ENCODE data around the gene ATP1A4. TPM values are rescaled to one million over a fixed set of nuclear protein-coding genes. Genes with fewer than 3 reads are reported as not detected.

ATP1A4 gene
- total and polyA plus RNA-seq, 9 of the 15 experiments (the other 6 are each of a cell fraction or from before 2014, with no cell fraction given): 0.07 TPM; not detected in 8

DNA sequence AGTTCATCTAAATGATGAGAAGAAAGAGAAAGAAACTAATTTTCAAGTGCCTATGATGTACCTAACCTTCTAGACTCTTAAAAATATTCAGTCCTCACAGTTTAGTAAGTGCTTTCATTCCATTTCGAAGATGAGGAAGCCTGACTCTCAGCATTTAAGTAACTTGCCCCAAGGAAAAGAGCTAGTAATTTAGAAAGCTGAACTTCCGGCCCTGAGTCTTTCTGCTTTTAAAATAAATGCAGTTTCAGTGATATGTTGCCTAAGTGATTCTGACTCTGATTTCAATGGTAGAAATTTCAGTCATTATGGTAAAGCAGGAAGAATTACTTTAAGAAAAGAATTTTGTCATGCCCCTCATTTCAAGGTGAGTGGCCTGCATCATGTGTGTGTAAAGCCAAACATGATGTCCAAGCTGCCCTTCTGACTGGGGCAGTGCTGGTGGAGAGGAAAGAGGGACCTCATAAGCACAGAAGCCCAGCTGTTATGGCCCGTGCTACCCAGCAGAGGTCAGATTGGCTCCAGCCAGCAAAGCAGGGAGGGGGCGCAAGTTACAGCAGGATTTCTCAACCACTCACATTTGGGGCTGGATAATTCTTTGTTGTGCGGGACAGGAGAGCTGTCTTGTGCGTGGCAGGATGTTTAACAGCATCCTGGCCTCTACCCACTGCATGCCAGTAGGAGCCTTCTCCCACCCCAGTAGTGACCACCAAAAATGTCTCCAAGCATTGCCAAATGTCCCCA is 10.7 kb downstream of the ATP1A4 start:
- WGBS (ENCODE audit: insufficient coverage, low coverage, missing lambda C conversion rate): 2% methylated on average over 6 of the region's 6 CpGs
- BruUV-seq (replicated peaks): no TSS peak
- intact Hi-C loops (cut with micrococcal nuclease) (loop anchor here (2.0 to 5.0 kb wide), 2 partner anchors 115 to 215 kb away; no protein-coding TSS in a partner anchor), in situ Hi-C loops (cut with MboI) (no loop called here)
- Histone ChIP-seq H2AFZ (ENCODE audit: low read depth, low read length) (no peak overlapping the region), H3K27ac (ENCODE audit: extremely low read depth, low read depth, low read length) (no peak overlapping the region), H3K4me2 (ENCODE audit: insufficient read depth, low read length) (no peak overlapping the region), H3K4me3 (no peak overlapping the region), H3K9me3 (replicated peaks; ENCODE audit: control insufficient read depth, insufficient read depth, low read depth, low read length) (no peaks in the 10 kb centered on the region), H3K27me3 (ENCODE audit: control insufficient read depth in 2 of 2, insufficient read depth in 2 of 2, low read length in 2 of 2) (peaks cover 9 to 34% of the 10 kb centered on the region in 2 experiments; a peak in 4 of 5 replicates), H3K79me2 (ENCODE audit: control insufficient read depth, insufficient read depth, low read length) (no peaks in the 10 kb centered on the region), H3K9ac (ENCODE audit: insufficient read depth in 1 of 2, low read depth in 2 of 2, low read length in 2 of 2) (no peak overlapping the region), H3K36me3 (ENCODE audit: control insufficient read depth, insufficient read depth, low read length) (no peaks in the 10 kb centered on the region), H3K4me1 (replicated peaks in 1 of 2; ENCODE audit: control insufficient read depth in 2 of 2, insufficient read depth in 2 of 2, low read length in 2 of 2) (peaks cover 0 to 9% of the 10 kb centered on the region in 2 experiments; a peak in 3 of 5 replicates), H4K20me1 (replicated peaks; ENCODE audit: control insufficient read depth, insufficient read depth, low read length) (no peaks in the 10 kb centered on the region), H3K9me1 (ENCODE audit: control insufficient read depth, insufficient read depth, low read length) (no peaks in the 10 kb centered on the region)
- ATAC-seq (peak; percentile 92), FAIRE-seq (peak; percentile 73), DNase-seq (ENCODE audit: extremely low read depth in 1 of 4, low spot score in 3 of 4) (peak in 3 of 4 experiments; percentile 24 to 45 (median 33))
- ChIA-PET CTCF (ENCODE audit: low intra/inter-chr PET ratio) (interaction anchor here (0.7 to 1.0 kb wide), 2 partner anchors 214 to 215 kb away, joined by 3 to 4 read pairs; no protein-coding TSS in a partner anchor), POLR2A (interaction anchor here (0.7 kb wide), 1 partner anchor 107 kb away, joined by 3 read pairs; no protein-coding TSS in a partner anchor)
- peak; percentile 45; the same call in 1 of the 2 replicates for TF ChIP-seq SMC3 (conservative IDR thresholded peaks at IDR 0.05; ENCODE audit: insufficient read depth, low read depth, low read length)
- TF ChIP-seq MAZ (CRISPR knock-in tag; conservative IDR thresholded peaks at IDR 0.05 in 1 of 2, IDR thresholded peaks at IDR 0.05 in 1 of 2): peak in 1 of 2 experiments; percentile 46; a peak in 1 of 4 replicates
- peak; percentile 14 to 62; a peak in 2 of 4 replicates for TF ChIP-seq RAD21 (CRISPR knock-in tag; conservative IDR thresholded peaks at IDR 0.05 in 1 of 2, IDR thresholded peaks at IDR 0.05 in 1 of 2)
- TF ChIP-seq, protein P1, sequence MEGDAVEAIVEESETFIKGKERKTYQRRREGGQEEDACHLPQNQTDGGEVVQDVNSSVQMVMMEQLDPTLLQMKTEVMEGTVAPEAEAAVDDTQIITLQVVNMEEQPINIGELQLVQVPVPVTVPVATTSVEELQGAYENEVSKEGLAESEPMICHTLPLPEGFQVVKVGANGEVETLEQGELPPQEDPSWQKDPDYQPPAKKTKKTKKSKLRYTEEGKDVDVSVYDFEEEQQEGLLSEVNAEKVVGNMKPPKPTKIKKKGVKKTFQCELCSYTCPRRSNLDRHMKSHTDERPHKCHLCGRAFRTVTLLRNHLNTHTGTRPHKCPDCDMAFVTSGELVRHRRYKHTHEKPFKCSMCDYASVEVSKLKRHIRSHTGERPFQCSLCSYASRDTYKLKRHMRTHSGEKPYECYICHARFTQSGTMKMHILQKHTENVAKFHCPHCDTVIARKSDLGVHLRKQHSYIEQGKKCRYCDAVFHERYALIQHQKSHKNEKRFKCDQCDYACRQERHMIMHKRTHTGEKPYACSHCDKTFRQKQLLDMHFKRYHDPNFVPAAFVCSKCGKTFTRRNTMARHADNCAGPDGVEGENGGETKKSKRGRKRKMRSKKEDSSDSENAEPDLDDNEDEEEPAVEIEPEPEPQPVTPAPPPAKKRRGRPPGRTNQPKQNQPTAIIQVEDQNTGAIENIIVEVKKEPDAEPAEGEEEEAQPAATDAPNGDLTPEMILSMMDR (IDR thresholded peaks at IDR 0.05 in 2 of 3, conservative IDR thresholded peaks at IDR 0.05 in 1 of 3; ENCODE audit: insufficient read depth in 2 of 3, low read depth in 1 of 3, low read length in 3 of 3): peak; percentile 55 to 89 (median 68)
- TF ChIP-seq CEBPB (tag; IDR thresholded peaks at IDR 0.05): peak; percentile 39; the same call in 1 of the 2 replicates
- TF ChIP-seq, protein P2, sequence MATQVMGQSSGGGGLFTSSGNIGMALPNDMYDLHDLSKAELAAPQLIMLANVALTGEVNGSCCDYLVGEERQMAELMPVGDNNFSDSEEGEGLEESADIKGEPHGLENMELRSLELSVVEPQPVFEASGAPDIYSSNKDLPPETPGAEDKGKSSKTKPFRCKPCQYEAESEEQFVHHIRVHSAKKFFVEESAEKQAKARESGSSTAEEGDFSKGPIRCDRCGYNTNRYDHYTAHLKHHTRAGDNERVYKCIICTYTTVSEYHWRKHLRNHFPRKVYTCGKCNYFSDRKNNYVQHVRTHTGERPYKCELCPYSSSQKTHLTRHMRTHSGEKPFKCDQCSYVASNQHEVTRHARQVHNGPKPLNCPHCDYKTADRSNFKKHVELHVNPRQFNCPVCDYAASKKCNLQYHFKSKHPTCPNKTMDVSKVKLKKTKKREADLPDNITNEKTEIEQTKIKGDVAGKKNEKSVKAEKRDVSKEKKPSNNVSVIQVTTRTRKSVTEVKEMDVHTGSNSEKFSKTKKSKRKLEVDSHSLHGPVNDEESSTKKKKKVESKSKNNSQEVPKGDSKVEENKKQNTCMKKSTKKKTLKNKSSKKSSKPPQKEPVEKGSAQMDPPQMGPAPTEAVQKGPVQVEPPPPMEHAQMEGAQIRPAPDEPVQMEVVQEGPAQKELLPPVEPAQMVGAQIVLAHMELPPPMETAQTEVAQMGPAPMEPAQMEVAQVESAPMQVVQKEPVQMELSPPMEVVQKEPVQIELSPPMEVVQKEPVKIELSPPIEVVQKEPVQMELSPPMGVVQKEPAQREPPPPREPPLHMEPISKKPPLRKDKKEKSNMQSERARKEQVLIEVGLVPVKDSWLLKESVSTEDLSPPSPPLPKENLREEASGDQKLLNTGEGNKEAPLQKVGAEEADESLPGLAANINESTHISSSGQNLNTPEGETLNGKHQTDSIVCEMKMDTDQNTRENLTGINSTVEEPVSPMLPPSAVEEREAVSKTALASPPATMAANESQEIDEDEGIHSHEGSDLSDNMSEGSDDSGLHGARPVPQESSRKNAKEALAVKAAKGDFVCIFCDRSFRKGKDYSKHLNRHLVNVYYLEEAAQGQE (IDR thresholded peaks at IDR 0.05; ENCODE audit: borderline replicate concordance): peak; percentile 43; the same call in 1 of the 2 replicates
- TF ChIP-seq, protein P2 (CRISPR knock-in tag; IDR thresholded peaks at IDR 0.05; ENCODE audit: low read depth): no peak

All from K562 (cell line).